Panc1 (cell line): ENCODE results near the gene SPPL2C.

ENCODE experiments used
- POLR2AphosphoS5 ChIP-seq: IDR thresholded peaks from 2 replicates; pipeline ENCODE4 v1.6.1; 2012; ENCODE audit warnings: mild to moderate bottlenecking, low read depth, low read length, moderate library complexity
- TCF7L2 ChIP-seq: IDR thresholded peaks from 2 replicates; pipeline ENCODE4 v1.6.1; 2011; ENCODE audit warnings: mild to moderate bottlenecking, low read depth, low read length, inconsistent platforms
- TF ChIP-seq, protein P1 (sequence below): fragments of 450-650 bp; IDR thresholded peaks from 2 replicates; pipeline ENCODE4 v1.5.1; 2017; ENCODE audit warnings: mild to moderate bottlenecking
- TF ChIP-seq, protein P2 (sequence below), 2 experiments: IDR thresholded peaks; 2 replicates each; pipeline ENCODE4 v1.6.1; 2011 to 2012; ENCODE audit warnings: low read depth in 2 of 2, control low read depth in 1 of 2, low read length in 1 of 2, mild to moderate bottlenecking in 1 of 2, moderate library complexity in 1 of 2; ENCODE audit not compliant: insufficient read depth in 1 of 2

DNA sequence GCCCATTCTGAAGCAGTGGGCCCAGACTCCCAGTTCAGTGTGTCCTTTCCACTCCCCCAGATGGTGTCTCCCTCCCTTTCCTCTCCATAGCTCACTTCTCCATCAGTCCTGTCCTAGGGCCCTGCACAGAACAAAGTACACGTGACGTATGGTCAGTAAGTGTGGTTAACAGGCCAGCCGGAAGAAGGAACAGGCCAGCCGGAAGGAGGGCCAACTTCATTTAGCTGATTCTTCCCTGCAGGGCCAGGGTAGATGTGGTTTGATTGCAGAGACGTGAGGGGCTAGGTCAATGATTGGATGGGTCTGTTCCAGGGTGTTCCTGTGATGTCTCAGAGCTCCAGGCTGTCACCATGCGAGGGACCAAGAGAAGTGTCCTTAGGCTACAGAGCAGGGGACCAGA is 28.9 kb upstream of the SPPL2C start:
- TF ChIP-seq, protein P1, sequence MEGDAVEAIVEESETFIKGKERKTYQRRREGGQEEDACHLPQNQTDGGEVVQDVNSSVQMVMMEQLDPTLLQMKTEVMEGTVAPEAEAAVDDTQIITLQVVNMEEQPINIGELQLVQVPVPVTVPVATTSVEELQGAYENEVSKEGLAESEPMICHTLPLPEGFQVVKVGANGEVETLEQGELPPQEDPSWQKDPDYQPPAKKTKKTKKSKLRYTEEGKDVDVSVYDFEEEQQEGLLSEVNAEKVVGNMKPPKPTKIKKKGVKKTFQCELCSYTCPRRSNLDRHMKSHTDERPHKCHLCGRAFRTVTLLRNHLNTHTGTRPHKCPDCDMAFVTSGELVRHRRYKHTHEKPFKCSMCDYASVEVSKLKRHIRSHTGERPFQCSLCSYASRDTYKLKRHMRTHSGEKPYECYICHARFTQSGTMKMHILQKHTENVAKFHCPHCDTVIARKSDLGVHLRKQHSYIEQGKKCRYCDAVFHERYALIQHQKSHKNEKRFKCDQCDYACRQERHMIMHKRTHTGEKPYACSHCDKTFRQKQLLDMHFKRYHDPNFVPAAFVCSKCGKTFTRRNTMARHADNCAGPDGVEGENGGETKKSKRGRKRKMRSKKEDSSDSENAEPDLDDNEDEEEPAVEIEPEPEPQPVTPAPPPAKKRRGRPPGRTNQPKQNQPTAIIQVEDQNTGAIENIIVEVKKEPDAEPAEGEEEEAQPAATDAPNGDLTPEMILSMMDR, result no peak
- TF ChIP-seq TCF7L2 (no peak), POLR2AphosphoS5 (no peak)
- TF ChIP-seq, protein P2, sequence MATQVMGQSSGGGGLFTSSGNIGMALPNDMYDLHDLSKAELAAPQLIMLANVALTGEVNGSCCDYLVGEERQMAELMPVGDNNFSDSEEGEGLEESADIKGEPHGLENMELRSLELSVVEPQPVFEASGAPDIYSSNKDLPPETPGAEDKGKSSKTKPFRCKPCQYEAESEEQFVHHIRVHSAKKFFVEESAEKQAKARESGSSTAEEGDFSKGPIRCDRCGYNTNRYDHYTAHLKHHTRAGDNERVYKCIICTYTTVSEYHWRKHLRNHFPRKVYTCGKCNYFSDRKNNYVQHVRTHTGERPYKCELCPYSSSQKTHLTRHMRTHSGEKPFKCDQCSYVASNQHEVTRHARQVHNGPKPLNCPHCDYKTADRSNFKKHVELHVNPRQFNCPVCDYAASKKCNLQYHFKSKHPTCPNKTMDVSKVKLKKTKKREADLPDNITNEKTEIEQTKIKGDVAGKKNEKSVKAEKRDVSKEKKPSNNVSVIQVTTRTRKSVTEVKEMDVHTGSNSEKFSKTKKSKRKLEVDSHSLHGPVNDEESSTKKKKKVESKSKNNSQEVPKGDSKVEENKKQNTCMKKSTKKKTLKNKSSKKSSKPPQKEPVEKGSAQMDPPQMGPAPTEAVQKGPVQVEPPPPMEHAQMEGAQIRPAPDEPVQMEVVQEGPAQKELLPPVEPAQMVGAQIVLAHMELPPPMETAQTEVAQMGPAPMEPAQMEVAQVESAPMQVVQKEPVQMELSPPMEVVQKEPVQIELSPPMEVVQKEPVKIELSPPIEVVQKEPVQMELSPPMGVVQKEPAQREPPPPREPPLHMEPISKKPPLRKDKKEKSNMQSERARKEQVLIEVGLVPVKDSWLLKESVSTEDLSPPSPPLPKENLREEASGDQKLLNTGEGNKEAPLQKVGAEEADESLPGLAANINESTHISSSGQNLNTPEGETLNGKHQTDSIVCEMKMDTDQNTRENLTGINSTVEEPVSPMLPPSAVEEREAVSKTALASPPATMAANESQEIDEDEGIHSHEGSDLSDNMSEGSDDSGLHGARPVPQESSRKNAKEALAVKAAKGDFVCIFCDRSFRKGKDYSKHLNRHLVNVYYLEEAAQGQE (IDR thresholded peaks at IDR 0.05; ENCODE audit: insufficient read depth in 1 of 2, low read depth in 2 of 2, low read length in 1 of 2), result no peak
